SH-SY5Y (cell line): ENCODE measurements around the gene NAALADL2.

Experiments used
- GATA2 ChIP-seq: IDR thresholded peaks from 2 replicates; pipeline ENCODE4 v1.6.1; 2011; ENCODE audit warnings: mild to moderate bottlenecking, low read depth, low read length
- GATA3 ChIP-seq: IDR thresholded peaks from 2 replicates; pipeline ENCODE4 v1.6.1; 2011; ENCODE audit warnings: low read depth, mild to moderate bottlenecking, low read length, moderate library complexity

GRCh38 chr3:175226444-175226843 is 367.3 kb downstream of the NAALADL2 start:
- no peak for TF ChIP-seq GATA2
- no peak for TF ChIP-seq GATA3
